HG03280 (cell line): ENCODE measurements around the gene CBLL1.

ENCODE experiments used
- ATAC-seq: cut with Tn5 transposase; IDR thresholded peaks from one replicate; pipeline ENCODE4 v1.9.1; 2021; ENCODE audit warnings: mild to moderate bottlenecking, moderate library complexity; ENCODE audit not compliant: unreplicated experiment

CBLL1 gene

DNA sequence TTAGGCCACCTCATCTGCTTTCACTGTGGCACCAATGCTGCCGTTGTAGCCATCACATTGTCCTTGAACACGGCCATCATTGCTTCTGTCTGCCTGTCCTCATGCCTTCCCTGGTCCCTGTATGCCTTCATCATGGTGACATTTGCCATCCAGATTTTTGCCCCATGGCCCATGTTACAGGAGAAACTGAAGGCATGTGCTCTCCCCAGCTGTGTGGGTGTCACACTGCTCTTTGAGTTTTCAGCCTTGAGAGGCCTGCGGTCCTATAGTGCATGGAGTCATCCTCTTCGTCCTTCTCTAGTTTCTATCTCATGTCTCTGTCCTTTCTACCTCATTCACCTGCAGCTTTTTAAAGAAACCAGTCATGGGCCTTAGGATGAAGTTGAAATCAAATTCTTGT is 65.2 kb downstream of the CBLL1 start:
- no peak for ATAC-seq

DNA sequence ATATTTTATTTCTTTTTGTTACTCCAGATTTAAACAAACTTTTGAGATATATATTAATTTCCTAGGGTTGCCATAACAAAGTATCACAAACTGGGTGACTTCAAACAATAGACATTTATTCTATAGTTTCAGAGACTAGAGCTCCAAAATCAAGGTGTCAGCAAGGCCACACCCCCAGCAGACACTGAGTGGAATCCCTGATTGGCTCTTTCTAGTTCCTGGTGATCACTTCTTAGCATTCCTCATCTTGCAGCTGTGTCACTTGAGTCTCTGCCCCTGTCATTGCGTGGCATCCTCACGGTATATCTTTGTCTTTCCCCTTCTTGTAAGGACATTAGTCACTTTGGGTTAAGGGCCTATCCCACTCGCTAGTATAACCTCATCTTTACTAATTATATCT is 66.7 kb downstream of the CBLL1 start:
- ATAC-seq, result no peak
